EL (cell line): ENCODE measurements around the gene PRM2.

ENCODE experiments used
- DNase-seq: peaks from one replicate; pipeline ENCODE4 v3.0.0-alpha.2; 2016

The PRM2 gene

DNA sequence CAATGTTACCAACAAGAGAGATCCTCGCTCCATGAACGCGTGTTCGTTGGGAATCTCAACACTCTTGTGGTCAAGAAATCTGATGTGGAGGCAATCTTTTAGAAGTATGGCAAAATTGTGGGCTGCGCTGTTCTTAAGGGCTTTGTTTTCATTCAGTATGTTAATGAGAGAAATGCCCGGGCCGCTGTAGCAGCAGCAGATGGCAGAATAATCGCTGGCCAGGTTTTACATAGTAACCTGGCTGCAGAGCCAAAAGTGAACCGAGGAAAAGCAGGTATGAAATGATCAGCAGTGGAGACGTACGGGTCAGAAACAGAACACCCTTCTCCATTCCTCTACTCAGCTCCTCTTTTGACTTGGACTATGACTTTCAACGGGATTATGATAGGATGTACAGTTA is 33.6 kb downstream of the PRM2 start:
- DNase-seq: no peak

DNA sequence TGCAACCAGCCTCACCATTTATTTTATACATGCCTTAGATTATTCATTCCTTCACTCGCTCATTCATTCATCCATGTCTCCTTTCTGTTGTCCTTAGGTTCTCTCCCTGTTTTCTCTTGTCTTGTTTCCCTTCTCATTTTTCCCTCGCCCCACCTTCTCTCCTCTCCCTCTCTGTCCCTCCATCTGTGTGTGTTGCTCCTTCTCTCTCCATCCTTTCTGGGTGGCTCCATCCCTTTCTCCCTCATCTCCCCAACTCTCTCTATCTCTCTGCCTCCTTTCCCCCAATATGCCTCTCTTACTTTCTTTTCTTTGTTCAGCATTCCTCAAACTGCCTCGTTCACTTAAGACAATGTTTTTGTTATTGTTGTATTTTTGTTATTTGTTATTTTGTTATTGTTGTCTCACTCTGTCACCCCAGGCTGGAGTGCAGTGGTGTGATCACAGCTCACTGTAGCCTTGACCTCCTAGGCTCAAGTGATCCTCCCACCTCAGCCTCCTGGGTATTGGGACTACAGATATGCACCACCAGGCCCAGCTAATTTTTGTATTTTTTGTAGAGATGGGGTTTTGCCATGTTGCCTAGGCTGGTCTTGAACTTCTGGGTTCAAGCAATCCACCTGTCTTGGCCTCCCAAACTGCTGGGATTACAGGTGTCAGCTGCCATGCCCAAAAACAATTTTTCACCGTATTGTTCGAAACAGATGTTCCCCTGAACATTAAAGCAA is 34.6 kb downstream of the PRM2 start:
- DNase-seq: no peak

DNA sequence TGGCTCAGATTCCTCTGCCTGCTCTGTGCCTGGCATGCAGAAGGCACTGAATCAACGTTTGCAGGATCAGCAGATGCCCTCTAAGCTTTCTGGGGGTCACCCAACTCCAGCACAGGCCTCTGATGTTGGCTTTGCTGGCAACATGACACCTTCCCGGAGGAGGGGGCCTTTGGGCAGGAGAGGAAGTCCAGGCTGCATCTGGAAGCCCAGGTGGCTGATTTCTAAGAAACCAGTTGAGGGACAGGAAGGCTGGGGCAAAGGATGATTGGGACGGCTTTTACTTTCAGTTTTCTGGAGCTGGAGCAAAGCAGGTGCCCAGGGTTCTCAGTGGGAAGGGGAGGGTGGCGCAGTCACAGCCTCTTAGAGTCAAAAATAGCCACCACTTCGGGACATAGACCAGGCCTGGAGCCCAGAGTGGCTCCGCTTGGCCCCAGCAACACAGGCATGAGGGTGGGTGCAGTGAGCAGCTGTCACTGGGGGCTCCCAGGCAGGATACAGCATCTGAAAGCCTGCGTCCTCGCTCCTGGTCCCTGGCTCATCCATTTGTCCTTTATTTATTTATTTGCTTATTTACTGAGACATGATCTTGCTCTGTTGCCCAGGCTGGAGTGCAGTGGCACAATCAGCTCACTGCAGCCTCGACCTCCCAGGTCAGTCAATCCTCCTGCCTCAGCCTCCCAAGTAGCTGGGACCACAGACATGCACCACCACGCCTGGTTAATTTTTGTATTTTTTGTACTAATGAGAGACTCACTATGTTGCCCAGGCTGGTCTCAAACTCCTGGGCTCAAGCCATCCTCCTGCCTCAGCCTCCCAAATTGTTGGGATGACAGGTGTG is 35.4 kb downstream of the PRM2 start:
- DNase-seq: no peak

DNA sequence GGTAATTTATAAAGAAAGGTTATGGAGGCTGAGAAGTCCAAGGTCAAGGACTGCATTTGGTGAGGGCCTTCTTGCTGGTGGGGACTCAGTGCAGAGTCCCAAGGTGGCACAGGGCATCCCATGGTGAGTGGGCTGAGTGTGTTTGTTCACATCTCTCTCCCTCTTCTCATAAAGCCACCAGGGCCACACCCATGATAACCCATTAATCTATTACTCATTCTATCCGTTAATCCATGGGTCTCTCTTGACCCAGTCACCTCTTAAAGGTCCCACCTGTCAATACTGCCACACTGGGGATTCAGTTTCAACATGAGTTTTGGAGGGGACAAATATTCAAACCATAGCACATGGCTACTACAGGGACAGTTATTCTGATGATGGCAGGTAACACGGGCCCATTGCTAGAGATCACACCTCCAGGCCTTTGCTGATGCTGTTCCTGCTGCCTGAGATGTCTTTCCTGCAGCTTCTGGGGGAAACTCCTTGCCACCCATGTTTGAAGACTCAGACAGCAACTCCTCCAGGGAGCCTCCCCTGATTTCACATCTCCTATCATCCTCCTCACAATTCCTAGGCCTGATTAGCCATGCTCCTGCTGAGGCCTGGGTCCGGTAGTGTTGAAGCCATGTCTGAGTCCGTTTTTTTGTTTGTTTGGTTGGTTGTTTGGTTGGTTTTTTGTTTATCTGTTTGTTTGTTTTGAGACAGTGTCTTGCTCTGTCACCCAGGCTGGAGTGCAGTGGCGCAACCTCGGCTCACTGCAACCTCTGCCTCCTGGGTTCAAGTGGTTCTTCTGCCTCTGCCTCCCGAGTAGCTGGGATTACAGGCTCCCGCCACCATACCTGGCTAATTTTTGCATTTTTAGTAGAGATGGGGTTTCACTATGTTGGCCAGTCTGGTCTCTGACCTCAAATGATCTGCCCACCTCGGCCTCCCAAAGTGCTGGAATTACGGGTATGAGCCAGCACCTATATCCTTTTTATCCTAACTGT is 36.3 kb downstream of the PRM2 start:
- no peak for DNase-seq

DNA sequence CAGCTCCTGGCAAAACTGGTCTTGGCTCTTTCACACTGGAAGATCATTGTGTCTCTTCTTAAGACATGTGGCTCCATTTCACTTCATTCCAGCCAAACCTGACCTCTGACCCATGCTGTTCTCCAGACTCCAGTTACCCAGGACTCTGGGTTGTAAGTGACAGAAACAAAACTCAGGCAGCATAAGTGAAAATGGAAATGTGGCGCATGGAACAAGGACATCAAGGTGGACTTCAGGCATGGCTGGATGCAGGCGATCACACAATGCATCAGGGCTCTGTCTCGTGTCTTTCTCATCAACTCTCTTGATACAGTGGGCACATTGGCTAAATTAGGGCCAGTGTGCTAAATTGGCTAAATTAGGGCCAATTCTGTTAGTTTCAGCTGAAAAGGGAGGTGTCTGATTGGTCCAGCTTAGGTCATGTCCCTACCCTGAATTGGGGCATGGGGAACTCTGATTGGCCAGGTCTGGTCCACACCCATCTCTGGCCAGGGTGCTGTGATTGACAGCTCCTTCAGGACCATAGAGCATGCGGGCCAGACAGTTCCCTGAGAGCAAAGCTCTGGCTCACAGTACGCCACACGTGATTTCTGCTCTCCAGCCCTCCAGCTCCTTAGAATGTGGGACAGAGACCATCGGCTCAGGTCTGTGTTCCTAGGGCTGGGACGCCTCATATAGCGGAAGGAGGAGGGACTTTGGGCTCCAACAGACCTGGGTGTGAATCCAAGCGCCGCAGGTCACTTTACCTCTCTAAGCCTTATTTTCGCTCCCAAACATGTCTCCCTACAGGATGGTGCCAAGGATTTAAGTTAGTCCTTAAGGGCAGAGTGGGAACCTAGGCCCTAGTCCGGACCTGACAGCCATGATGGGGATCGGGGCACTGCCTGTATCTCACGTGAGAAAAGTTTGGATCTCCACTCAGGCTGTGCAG is 37.7 kb downstream of the PRM2 start:
- DNase-seq: no peak

DNA sequence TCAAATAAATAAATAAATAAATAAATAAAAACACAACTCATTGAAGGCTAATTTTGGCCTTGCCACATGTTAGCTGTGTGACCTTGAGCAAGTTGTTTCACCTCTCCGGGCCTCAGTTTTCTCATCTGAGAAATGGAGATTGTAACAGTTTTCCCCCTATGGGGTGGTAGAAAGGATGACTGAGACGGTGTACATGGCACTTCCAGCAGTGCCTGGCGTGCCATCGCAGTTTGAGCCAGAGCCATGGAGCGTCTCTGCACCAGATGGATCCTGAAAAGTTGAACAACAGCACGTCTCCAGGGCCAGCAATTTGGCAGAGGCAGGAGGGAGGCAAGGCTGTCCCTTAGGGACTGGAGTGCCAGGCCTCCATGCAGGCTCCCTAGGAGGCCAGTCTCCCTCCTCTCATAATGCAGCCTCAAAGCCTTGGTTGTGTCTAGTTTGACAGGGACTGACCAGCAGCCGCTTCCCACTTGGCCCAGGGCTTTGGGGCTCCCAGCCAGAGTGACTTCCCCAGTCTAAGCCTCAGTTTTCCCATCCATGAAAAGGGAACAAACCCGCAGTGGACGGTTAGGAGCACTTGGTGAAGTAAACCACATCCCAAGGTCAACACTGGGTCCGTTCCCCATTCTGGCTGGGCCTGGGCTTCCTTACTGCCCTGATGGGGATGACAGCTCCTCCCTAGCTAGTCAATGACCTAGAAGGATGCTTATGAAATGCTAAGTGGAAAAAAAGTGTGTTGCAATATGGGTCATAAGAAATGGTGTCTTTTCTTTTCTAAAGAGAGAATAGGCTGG is 39.6 kb downstream of the PRM2 start:
- no peak for DNase-seq

DNA sequence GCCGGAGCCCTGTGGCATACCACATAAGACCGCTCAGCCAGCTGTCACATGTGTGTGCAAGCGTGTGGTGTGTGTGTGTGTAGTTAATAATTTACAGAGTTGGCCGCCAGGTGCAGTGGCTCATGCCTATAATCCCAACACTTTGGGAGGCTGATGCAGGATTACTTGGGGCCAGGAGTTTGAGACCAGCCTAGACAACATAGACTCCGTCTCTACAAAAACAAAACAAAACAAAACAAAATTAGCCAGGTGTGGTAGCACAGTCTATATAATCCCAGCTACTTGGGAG is 40.6 kb downstream of the PRM2 start:
- DNase-seq: no peak

DNA sequence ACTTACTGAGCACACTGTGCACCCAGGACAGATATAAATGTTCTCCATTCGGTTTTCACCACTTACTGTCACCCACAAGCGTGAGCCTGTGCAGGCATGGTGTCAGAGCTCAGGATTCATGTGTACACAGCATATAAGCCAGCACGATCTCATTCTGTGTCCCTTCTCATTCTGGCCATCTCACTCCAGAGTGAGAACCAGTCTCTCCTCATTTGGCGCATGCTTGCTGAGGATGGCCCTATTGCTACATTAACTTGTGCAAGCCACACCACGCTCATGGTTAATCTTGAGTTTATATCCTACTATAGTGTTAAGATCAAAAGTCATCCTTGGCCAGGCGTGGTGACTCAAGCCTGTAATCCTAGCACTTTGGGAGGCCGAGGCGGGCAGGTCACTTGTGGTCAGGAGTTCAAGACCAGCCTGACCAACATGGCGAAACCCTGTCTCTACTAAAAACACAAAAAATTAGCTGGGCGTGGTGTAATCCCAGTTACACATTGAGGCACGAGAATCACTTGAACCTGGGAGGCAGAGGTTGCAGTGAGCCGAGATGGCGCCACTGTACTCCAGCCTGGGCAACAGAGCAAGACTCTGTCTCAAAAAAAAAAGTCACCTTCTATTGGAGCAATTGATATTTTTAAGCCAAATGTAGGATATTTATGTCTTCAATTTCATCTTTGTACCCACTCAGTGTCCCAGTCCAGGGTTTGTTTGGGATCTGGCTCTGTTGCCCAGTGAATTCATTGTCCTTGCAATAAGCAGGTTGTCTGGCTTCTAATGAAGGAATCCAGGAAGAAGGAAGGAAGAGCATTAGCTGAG is 41.2 kb downstream of the PRM2 start:
- DNase-seq: peak; percentile 17

DNA sequence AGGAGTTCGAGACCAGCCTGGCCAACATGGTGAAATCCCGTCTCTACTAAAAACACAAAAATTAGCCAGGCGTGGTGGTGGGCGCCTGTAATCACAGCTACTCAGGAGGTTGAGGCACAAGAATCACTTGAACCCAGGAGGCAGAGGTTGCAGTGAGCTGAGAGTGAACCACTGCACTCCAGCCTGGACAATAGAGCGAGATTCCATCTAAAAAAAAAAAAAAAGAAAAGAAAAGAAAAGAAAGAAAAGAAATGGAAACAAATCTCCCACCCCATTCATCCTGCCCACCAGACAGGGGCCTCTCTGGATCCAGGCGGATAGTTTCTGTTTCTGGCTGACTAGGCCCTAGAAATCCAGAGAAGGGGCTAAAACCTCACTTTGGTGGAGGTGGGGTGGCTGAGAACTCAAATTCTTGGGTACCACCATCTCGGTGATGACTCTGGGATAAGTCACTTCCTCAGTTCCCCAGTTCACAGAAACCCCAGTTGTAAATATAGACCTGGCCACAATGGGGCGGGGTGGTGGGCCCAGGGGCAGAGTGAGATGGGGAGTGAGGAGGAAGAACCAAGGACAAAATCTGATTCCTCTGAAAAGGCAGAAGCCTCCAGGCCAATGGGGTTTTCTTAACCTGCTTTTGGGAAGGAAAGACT is 42.4 kb downstream of the PRM2 start:
- DNase-seq: peak; percentile 41

DNA sequence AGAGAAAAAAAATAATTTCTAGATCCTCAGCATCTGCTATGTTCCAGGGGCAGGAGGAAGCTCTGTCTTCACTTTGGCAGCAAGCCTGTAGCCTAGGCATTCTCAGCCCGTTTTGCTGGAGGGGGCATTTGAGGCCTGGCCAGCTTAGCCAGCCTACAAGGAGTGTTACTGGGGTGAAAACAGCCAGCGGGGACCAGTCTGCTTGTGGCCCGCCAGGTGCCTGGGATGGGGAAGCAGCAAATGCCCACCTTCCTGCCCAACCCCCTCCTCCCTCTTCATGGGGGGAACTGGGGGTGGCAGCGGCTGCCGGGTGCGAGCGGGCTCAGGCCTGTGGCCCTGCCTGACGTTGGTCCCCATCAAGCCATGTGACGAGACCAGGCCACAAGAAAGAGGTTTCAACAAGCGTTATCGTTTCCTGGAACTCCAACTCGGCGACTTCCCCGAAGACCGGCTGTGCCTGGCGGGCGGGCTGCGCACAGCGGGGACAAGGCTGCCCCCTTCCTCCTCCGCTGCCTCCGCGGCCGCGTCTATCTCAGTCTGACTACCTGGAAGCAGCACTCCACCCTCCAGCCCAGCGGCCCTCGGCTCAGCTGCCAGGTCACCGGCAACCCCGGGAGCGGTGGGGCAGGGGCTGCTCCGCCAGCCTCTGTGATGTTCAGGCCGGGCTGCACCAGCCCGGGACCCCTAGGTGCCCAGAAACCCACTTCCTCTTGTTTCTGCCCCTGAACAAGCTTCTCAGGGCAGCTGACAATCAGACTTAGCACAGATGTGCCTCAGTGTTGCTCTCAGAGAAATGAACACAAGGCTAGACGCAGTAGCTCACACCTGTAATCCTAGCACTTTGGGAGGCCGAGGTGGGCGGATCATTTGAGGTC is 43.2 kb downstream of the PRM2 start:
- no peak for DNase-seq

DNA sequence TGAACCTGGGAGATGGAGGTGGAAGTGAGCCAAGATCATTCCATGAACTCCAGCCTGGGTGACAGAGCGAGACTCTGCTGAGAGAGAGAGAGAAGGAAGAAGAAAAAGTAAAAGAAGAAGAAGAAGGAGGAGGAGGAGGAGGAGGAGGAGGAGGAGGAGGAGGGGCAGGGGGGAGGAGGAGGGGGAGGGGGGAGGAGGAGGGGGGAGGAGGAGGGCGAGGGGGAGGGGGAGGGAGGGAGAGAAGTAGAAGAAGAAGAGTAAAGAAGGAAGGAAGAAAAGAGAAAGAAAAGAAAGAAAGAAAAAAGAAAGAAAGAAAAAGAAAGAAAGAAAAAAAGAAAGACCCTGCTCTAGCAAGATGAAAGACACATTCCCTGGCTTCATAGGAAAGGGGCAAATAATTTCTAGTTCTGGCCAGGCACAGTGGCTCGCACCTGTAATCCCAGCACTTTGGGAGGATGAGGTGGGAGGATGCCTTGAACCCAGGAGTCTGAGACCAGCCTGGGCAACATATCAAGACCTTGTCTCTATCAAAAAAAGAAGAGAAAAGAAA is 43.9 kb downstream of the PRM2 start:
- DNase-seq: no peak

DNA sequence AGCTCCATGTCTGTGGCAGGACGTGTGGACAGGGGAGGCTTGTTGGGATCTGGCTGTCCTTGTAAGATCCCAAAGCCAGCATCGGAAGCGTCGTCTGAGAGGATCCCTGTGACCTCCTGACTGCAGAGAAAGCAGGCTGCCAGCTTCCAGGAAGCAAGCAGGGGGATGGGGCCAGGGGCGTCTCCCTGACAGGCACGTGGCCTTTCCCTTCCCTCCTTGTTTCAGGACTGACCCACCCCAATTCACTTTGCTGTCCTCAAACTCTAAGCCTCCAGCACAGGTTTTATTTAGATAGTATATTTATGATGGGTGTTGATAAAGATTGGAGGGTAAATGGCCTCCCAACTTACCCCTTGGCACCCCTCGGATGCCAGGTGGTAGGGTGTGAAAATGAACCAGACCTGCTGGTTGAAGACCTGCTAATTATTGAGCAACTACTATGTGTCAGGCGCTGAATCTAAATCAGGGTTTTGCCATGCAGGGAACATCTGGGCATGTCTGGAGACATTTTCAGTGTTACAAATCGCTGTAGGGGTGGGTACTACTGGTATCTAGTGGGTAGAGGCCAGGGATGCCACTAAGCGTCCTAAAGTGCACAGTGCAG is 44.8 kb downstream of the PRM2 start:
- DNase-seq: no peak

DNA sequence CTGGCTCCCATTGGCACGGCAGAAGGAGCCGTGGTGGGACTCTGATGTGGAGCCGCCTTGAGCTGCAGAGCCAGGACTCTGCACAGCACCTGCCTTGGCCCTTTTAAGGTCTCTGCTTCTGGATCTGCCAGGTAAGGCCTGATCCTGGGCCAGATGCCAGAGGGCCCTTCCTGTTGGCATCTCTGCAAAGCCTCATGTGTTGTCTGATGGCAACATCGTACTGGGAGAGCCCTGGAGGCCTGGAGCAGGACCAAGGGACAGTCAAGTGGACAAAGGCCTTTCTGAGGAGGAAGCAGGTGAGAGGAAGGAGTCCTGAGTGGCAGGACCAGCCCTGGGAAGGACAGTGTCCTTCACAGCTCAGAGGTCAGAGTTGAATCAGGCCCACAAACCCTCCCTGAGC is 46.4 kb downstream of the PRM2 start:
- no peak for DNase-seq

DNA sequence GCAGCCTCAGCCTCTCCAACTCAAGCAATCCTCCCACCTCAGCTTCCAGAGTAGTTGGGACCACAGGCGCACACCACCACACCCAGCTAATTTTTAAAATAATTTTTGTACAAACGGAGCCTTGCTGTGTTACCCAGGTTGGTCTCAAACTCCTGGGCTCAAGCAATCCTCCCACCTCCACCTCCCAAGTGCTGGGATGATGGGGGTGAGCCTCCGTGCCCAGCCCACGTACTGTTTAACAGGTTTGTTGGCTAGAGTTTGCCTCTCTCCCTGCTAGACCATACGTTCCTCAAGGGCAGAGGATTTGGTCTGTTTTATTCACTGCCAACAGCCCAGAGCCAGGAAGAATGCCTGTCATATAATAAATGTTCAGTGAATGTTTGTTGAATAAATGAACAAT is 46.8 kb downstream of the PRM2 start:
- DNase-seq: no peak

DNA sequence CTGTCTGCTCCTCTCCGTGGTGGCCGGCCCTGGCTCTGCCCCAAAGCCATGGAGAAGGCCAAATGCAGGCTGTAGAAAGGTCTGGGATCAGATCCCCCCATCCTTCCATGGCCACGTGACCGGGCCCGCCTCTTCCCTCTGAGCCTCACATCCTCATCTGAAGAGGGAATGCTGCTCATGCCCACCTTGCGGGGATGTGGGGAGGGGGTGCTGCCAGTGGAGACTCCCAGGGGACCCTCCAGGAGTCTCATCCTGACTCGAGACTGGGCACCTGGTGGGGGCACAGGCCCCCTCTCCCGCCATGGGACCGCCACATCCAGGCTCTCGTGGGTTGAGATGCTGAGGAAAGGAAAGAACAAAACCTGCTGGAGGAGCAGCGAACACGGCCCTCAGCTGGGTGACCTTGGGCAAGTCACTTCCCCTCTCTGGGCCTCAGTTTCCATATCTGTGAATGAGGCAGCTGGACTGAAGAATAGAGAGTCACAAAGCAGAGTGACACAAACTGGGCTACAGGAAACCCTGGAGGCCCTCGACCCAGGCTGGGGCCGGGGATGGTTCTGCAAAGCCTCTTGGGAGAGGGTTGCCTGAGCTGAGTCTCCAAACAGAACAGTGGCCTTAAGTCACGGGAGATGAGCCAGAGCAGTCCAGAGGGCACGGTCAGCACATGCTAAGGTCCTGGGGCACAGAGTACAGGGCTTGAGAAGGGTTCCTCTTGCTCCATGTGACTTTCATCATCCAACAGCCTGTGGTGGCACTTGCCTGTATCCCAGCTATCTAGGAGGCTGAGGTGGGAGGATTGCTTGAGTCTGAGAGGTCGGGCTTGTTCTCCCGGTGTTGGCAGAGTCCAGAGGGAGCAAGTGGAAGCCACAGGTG is 50.4 kb downstream of the PRM2 start:
- DNase-seq: no peak
